Peyer's patch (tissue), 4 donors: ENCODE measurements around the gene TXLNG. TPM values are rescaled to one million over a fixed set of nuclear protein-coding genes. Genes with fewer than 3 reads are reported as not detected.
A peak's percentile ranks its signal among the peaks of the same experiment; 100 is the strongest.

Experiments used
- DNase-seq, 3 donors: peaks; one replicate each; pipeline ENCODE4 v3.0.0-alpha.2; 2017 to 2019
- H3K27ac ChIP-seq, 4 donors: fragments of 200-600 bp; sonication (generic); one replicate each; pipeline ENCODE4 v1.5.1; 2016 to 2019
- H3K27me3 ChIP-seq, 2 donors: fragments of 200-600 bp; sonication (generic); one replicate each; pipeline ENCODE4 v1.5.1; 2019
- H3K36me3 ChIP-seq, 3 donors: fragments of 200-600 bp; sonication (generic); one replicate each; pipeline ENCODE4 v1.5.1; 2016 to 2019
- H3K4me1 ChIP-seq, 4 donors: fragments of 200-600 bp; sonication (generic); one replicate each; pipeline ENCODE4 v1.5.1; 2016 to 2019
- H3K4me3 ChIP-seq, 4 donors: fragments of 200-600 bp; sonication (generic); 1 replicate in 3 of 4; 2 replicates in 1 of 4; pipeline ENCODE4 v1.5.1; 2016 to 2019; ENCODE audit warnings: mild to moderate bottlenecking in 1 of 4
- H3K9me3 ChIP-seq, 4 donors: fragments of 200-600 bp; sonication (generic); one replicate each; pipeline ENCODE4 v1.5.1; 2016 to 2019; ENCODE audit warnings: mild to moderate bottlenecking in 1 of 4
- POLR2A ChIP-seq, 2 donors: fragments of 450-650 bp; IDR thresholded peaks; one replicate each; pipeline ENCODE4 v1.5.1; 2017; ENCODE audit warnings: antibody characterized with exemption in 2 of 2, mild to moderate bottlenecking in 2 of 2, moderate library complexity in 2 of 2
- total RNA-seq, 4 donors: library from RNA; depleted of rRNA; stranded (reverse); fragments of >200 nt; gene quantifications; one replicate each; pipeline ENCODE4 v1.1.0, GENCODE V29; 2016
- TF ChIP-seq, protein P1 (sequence below), 6 experiments: fragments of 450-650 bp in 4 of 6; fragments of 200-600 bp in 2 of 6; sonication (generic) in 1 of 6; IDR thresholded peaks; one replicate each; pipeline ENCODE4 v1.5.1; 2017 to 2019; ENCODE audit warnings: antibody characterized with exemption in 6 of 6, mild to moderate bottlenecking in 3 of 6, moderate library complexity in 1 of 6

Gene TXLNG
- total RNA-seq, 4 donors from 2014 or later = 8.9 to 20.6 (median 14.7) TPM

DNA sequence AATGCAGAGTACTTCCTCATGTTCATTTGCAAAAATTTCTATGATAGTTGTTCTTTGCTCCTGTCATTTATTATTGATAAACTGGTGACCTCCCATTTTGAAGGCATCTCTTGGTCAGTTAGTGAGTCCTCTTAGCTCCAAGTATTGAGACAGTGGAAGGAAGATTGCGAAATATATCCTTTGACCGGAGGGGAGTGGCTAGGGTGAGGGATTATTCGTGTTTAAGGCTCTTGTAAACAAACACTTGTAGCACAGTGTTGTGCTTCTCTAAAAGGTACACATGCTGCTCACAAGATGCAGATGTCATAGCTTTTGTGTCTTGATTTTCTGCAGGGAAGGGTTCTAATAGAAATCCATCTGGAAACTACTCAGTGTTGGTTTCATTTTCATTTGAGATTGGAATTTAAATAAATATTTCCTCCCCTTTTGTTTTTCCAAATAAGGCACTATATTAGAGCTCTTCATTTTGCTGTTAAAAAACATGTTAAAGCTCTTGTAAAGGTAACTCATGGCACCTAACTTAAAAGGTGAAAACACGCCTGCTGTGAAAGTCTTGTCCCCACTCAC is 21.8 kb downstream of the TXLNG start:
- no peaks in the 10 kb centered on the region for H3K4me1 ChIP-seq
- H3K27me3 ChIP-seq = no peaks in the 10 kb centered on the region
- DNase-seq = peak in 1 of 3 donors; percentile 75
- peak overlapping the region in 2 of 4 donors; percentile 22 to 27 for H3K27ac ChIP-seq
- peak overlapping the region in 2 of 4 donors; percentile 12 to 25 for H3K4me3 ChIP-seq
- no peaks in the 10 kb centered on the region for H3K36me3 ChIP-seq
- TF ChIP-seq, protein P1, sequence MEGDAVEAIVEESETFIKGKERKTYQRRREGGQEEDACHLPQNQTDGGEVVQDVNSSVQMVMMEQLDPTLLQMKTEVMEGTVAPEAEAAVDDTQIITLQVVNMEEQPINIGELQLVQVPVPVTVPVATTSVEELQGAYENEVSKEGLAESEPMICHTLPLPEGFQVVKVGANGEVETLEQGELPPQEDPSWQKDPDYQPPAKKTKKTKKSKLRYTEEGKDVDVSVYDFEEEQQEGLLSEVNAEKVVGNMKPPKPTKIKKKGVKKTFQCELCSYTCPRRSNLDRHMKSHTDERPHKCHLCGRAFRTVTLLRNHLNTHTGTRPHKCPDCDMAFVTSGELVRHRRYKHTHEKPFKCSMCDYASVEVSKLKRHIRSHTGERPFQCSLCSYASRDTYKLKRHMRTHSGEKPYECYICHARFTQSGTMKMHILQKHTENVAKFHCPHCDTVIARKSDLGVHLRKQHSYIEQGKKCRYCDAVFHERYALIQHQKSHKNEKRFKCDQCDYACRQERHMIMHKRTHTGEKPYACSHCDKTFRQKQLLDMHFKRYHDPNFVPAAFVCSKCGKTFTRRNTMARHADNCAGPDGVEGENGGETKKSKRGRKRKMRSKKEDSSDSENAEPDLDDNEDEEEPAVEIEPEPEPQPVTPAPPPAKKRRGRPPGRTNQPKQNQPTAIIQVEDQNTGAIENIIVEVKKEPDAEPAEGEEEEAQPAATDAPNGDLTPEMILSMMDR (IDR thresholded peaks at IDR 0.05) = no peak
- TF ChIP-seq POLR2A (IDR thresholded peaks at IDR 0.05) = no peak
- no peaks in the 10 kb centered on the region for H3K9me3 ChIP-seq

DNA sequence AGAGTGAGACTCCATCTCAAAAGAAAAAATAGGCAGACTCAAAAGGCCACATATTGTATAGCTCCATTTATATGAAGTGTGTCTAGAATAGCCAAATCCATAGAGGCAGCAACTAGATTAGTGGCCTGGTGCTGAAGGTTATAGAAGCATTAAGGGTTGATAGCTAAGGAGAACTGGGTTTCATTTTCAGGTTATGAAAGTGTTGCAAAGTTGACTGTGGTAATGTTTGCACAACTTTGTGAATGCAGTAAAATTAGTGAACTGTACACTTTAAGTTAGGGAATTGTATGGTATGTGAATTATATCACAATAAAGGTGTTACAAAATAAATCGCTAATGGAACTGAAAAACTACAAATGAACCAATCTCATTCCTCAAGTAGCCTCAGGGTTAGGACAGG is 28.3 kb downstream of the TXLNG start:
- Histone ChIP-seq H3K9me3 (no peaks in the 10 kb centered on the region), H3K27ac (no peak overlapping the region), H3K4me1 (no peaks in the 10 kb centered on the region), H3K36me3 (no peaks in the 10 kb centered on the region), H3K27me3 (no peaks in the 10 kb centered on the region), H3K4me3 (no peak overlapping the region)
- no peak for DNase-seq
- TF ChIP-seq POLR2A (IDR thresholded peaks at IDR 0.05) = no peak
- TF ChIP-seq, protein P1 (IDR thresholded peaks at IDR 0.05) = no peak

DNA sequence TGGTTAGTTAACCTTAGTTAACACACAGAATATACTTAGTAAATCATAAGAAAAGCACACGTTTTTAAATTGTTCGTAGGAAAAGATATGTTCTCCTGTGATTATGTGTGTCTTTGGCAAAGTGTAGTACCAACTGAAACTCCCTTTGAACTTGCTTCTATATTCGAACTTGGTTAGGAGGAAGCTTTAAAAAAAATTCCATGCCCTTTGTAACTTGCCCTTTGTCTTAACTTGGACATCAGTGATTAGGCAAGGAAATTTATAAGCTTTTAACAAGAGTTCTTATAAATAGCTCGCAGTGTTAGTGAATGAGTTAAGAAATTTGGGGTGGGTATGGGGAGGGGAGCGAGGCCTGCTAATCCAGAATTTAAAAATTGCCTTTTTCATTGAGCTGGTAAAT is 33.4 kb downstream of the TXLNG start:
- H3K36me3 ChIP-seq = peaks cover 0 to 3% (median 0%) of the 10 kb centered on the region in 3 donors
- no peak for DNase-seq
- H3K4me1 ChIP-seq = no peaks in the 10 kb centered on the region
- H3K27me3 ChIP-seq = no peaks in the 10 kb centered on the region
- no peak for TF ChIP-seq POLR2A (IDR thresholded peaks at IDR 0.05)
- TF ChIP-seq, protein P1 (IDR thresholded peaks at IDR 0.05) = no peak
- H3K4me3 ChIP-seq = no peak overlapping the region
- H3K9me3 ChIP-seq = no peaks in the 10 kb centered on the region
- peak overlapping the region in 1 of 4 donors; percentile 3 for H3K27ac ChIP-seq

DNA sequence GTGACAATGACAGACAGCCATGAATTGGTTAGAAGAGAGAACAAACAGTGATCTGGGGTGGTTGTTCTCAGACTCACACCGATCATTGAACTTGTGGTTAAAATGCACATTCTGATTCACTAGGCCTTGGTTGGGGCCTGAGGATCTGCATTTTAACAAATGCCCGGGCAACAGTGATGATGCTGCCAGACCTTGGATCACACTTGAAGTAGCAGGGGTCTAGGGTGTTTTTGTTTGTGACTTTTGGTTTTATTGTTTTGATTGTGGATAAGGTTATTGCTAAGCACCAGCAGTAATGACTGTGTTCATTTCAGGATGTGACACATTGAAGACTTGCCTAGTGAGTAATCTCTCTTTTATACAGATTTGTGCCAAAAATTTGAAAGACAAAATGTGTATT is 36.5 kb downstream of the TXLNG start:
- no peak overlapping the region for H3K4me3 ChIP-seq
- TF ChIP-seq POLR2A (IDR thresholded peaks at IDR 0.05) = no peak
- TF ChIP-seq, protein P1 (IDR thresholded peaks at IDR 0.05) = no peak
- no peaks in the 10 kb centered on the region for H3K27me3 ChIP-seq
- H3K36me3 ChIP-seq = peaks cover 0 to 3% (median 0%) of the 10 kb centered on the region in 3 donors
- H3K9me3 ChIP-seq = no peaks in the 10 kb centered on the region
- no peak for DNase-seq
- H3K4me1 ChIP-seq = no peaks in the 10 kb centered on the region
- H3K27ac ChIP-seq = no peak overlapping the region

DNA sequence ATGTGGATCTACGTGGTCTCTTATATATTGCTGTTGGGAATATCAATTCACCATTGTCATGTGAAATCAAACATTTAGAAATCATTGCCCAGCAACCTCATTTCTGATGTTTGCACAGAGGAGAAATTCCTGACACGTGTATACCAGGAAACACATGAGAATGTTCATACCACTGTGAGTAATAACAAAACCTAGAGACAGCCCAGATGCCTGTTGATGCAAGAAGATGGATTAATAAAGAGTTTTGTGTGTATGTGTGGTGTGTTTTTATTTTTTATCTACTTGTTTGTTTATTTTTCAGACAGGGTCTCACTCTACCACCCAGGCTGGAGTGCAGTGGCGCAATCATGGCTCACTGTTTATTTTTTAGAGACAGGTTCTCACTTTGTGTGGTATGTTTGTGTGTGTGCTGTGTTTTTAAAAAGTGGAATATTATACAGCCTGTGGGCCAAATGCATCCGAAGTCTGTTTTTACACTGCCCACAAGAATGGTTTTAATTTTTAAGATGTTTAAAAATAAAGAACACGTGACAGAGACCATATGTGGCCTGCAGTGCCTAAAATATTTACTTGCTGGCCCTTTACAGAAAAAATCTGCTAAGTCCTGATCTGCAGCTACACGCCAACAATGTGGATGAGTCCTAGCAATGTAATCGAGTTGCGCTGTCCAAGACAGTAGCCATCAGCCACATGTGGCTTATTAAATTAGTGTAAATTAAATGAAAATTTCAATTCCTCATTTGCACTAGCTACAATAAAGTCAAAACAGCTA is 39.2 kb downstream of the TXLNG start:
- DNase-seq = no peak
- no peaks in the 10 kb centered on the region for H3K27me3 ChIP-seq
- no peaks in the 10 kb centered on the region for H3K4me1 ChIP-seq
- H3K36me3 ChIP-seq = peaks cover 0 to 3% (median 0%) of the 10 kb centered on the region in 3 donors
- no peak overlapping the region for H3K27ac ChIP-seq
- H3K4me3 ChIP-seq = no peak overlapping the region
- TF ChIP-seq, protein P1 (IDR thresholded peaks at IDR 0.05) = no peak
- TF ChIP-seq POLR2A (IDR thresholded peaks at IDR 0.05) = no peak
- H3K9me3 ChIP-seq = no peaks in the 10 kb centered on the region
